GM19193 (cell line): Measurements from ENCODE around the gene SMPD3.

ENCODE experiments used
- POLR2A ChIP-seq: IDR thresholded peaks from 4 replicates; pipeline ENCODE4 v1.6.1; 2011; ENCODE audit not compliant: insufficient read depth, insufficient read length; ENCODE audit errors: extremely low read depth

The SMPD3 gene

DNA sequence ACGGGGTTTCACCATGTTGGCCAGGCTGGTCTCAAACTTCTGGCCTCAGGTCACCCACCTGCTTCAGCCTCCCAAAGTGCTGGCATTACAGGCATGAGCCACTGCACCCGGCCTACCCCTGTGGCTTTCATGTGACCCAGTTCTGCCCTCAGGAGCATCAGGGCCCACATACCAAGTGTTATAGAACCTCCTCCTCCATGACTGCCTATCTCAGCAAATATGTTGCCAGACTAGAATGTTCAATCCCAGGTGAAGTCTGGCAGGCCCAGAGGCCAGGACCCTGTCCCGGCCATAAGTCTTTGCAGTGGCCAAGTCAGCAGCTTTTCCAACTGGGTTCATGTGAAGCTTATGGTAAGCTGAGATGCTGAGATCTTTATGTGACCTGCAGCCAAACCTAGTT lies 9.8 kb upstream of the SMPD3 start:
- TF ChIP-seq POLR2A = no peak

DNA sequence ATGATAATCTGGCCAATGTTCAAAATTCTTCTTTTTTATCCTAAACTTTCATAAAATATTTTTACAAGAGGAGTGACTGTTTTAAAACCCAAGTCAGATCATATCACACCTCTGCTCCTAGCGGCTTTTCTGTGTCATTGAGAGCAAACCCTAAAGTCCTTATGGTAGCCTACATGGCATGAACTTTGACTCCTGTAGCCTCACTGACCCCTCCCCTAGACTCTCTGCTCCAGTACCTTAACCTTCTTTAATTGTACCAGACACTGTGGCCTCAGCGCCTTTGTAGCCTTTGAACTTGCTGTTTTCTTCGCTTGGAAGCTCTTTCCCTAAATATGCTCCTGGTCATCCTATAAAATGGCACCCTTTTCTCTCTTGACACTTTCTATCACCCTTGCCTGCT lies 7.3 kb upstream of the SMPD3 start:
- TF ChIP-seq POLR2A = no peak

- TF ChIP-seq POLR2A = no peak
Observed at GRCh38 chr16:68454920-68455435, 6.7 kb upstream of the SMPD3 start.

DNA sequence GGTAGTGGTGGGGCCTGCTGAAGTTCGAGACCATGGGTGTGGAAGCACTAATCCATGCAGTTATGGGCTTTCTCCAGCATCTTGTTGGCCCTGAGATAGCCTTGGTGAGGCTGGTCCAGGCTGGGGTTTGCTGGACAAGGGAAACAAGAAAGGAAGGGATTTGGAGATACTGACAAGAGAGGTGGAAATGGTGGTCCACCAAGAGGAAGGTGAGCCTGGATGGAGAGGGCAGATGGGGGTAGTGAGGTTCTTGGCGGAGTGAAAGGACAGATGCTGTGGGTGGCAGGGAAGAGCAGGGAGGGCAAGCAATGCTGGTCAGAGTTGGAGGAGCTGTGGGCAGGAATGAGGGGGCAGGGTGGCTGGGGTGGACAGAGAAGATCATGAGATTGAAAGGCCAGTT lies 5.5 kb upstream of the SMPD3 start:
- no peak for TF ChIP-seq POLR2A

DNA sequence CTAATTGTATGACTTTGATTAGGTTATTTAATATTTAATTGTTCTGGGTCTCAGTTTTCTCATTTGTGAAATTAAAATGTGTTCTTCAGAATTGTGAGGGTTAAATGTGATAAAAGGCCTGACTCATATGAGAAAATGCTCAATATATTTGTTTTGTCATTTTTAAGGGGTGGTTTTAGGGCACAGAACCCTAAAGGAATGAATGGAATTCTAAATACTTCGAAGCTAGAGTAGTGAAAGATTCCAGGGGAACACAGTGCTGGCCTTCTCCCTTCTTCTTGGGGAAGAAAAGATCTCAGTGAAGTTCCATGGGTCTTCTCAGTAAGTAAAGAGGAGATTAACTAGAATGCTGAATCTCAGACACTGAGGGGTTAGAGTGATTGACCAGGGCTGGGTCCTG lies 3.9 kb upstream of the SMPD3 start:
- no peak for TF ChIP-seq POLR2A

GRCh38 chr16:68451676-68452075 lies 3.4 kb upstream of the SMPD3 start:
- TF ChIP-seq POLR2A = no peak

DNA sequence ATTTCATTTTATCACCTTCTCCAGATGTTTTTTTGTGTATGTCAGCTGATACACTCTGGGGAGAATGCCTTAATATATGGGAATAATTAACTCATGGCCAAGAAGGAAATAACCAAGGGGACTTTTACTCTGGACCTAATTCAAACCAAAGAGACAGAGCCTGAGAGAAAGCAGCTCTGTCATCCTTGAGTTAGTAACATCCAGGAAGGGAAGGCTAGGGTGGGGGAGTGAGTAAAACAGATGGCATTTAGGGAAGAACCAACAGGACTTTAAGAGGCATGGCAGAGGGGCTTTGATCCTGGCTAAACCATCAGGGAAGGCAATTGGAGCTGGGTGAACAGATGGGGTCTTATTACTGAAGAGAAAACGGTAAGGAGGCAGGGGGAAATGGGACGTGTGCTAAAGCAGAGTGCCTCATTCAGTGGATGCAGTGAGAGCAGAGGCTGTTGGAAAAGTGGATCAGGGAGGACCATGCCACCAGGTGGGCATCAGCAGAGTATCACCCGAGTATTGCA lies 2.5 kb upstream of the SMPD3 start:
- no peak for TF ChIP-seq POLR2A

DNA sequence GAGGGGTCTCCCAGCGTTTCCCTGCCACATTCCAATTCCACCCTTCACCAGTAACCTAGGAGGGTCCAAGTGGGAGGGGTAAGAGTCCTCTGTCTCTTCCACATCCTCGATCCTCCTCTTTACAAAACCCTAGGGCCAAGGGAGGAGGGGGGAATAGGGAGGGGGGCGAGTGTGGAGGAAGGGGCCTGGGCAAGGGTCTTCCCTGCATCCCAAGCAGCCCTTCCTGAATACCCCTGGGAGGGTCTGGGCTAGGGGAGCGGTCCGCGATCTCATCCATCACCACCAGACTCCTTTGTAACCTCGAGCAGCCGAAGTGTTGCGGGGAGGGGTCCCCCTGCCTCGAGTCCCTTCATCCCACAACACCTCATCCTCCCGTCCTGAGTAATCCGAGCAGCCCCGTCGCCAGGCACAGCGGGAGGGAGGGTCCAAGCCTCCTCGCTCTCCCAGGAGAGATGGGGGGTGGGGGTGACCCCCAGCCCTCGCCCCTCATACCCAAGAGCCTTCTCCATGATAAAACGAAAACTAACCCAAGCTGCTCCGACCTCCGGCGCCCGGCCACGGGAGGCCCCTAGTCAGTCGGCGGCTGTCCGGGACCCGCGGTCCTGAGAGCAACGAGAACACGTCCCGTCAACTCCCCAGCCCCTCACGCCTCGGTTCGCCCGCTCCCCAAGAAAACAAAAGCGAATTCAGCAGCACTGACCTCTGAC lies 502 bp downstream of the SMPD3 start:
- TF ChIP-seq POLR2A = no peak

DNA sequence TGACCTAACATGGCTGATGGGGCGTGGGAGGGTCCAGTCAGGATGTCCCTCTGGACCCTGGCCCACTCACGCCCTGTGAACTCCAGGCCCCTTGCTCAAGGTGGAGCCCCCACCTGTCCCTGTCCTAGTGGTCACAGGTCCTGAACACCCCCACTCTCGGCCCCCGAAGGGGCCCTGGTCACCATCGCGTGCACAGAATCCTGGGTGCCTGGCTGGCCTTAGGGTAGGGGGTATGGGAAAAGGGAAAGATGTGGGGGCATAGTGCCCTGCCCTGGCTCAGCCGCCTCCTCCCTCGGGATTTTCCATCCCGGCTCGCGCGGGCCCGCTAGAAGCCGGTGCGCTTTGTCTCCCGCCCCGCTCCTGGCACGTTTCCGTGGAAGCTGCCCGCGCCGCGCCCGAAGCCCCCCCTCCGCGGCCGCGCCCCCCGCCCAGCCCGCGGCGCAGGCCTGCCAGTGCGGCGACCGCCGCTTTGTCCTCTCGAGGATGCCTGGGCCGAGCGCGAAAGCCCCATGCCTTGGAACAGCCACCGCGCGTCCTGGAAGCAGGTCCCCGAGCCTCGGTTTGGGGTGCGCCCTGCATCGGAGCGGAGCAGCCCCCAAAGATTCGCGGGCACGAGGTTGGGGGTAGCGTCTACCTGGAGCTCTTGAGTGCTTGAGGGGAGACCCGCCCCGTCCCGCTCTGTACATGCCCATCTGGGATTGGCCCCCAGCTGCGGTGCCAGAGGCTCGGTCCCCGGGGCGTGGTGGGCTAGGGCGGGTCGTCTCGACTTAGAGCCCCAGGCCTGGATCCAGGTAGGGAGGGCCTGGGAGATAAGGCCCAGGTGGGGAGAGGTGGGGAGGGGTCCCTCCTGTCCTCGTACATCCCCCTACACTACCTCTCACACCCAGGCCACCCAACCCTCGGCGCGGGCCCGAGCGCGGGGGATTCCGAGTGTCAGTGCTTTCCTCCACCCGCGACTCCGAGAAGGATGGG lies 1.3 kb downstream of the SMPD3 start:
- no peak for TF ChIP-seq POLR2A

DNA sequence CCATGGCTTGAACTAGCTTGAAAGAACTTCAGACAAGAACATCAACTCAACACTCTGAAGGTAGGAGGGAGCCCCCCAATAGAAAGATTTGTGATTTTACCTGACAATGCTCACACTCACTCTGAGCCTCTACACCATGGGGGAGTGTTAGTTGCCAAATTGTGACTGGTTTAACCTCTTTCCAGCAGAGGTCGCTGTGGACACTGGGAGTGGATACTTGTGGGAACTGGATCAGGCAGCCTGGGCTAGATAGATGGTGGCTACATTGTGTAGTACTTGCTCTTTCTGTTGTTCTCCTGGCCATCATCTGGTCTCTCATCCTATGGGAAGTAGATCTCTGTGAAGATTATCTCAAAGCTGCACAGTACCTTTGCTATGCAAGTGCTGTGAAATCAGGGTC lies 2.9 kb downstream of the SMPD3 start:
- TF ChIP-seq POLR2A = no peak

DNA sequence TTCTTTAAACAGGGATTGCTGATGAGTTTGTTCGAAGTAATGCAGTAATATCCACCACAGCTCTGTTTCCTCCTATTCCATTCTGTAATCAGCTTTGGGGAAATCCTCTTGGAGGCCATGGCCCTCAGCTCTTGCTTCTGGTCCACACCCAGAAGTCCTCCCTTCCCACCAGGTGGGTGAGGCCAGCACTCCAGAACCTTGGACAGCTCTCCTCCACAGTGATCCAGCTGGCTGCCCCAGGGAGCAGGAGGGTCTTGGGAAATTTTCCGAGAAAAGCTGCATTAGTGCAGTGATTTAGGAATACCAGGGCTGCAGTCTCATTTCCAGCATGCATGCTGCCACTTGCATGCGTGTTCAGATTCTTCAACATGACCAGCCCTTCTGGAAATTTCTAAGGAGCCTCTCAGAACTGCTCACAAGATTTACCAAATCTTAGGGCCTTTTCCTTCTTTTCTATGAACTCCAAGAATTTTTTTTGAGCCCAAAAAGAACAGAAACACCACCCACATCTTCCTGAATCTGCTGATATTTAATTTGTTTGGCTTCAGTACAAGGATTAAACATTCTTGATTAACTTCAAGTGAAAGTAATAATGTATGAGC lies 4.2 kb downstream of the SMPD3 start:
- no peak for TF ChIP-seq POLR2A

DNA sequence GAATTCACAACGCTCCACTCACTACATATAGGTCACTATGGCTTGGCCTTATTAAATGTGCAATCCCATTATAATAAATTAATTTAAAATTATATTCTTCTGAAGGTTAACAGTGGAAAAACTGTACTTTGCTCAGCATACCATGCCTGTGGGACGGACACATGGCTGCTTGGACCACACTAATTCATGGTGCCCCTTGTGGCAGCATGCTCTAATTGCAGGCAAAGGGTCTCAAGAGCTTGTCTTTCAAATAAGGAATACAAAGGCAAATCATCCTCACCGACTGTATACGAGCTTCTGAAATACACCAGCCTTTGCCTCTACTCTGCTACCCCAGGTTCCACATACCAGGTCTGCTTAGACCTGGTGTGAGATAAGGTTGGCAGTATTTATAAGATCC lies 11.7 kb downstream of the SMPD3 start:
- no peak for TF ChIP-seq POLR2A

DNA sequence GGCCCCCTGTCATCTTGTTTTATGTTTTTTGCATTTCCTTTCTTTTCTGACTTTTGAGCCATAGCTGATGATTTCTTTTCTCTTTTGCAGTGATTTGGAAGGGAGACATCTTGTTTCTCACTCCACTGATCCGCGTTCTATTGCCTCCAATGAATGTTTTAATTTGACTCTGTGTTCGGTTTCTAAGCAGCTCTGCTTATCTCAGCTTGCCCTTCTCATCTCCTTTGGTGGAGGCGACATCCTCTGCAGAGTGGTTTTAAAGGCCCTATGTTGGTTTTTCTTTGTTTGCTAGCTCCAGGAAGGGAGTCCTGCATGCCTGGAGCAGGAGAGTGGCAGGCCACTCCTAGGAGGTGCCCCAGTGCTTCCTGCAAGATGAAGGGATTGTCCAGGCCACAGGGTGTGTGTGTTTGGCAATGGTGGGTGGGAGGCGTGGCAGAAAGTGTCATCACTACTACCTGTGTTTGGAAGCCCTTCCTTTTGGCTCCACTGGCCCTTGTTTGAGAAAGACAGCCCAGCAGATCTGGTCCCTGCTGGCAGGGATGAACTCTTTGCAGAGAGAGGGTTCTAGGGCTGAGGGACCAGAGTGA lies 13.6 kb downstream of the SMPD3 start:
- TF ChIP-seq POLR2A = no peak

DNA sequence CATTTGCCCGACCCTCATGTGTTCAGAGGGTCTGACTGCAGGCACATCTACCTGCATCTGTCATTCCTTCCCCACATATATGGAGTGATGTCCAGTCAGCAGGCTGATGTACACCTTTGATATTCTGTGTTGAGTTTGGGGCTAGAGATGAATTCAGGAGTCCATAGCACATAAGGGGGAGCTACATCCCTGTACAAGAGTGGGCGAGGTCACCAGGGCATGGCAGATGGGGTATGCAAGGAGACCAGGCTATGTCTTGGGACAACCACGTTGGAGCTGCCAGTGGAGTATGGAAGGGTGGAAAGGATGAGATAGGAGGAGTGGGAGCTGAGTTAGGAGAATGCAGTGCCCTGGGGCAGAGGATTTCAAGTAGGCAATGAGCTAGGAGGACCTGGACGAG lies 15.0 kb downstream of the SMPD3 start:
- no peak for TF ChIP-seq POLR2A

- no peak for TF ChIP-seq POLR2A
Observed at GRCh38 chr16:68432701-68433100, 15.6 kb downstream of the SMPD3 start.
